PC-9 (cell line): Measurements from ENCODE around the gene SPATA20.

ENCODE experiments used
- CTCF ChIP-seq: fragments of 200-600 bp; sonication (generic); conservative IDR thresholded peaks from 2 replicates; pipeline ENCODE4 v1.6.1; 2017; ENCODE audit warnings: mixed run types, antibody characterized with exemption, mild to moderate bottlenecking, moderate library complexity
- EZH2 ChIP-seq: fragments of 200-600 bp; sonication (generic); IDR thresholded peaks from 2 replicates; pipeline ENCODE4 v1.8.0; 2017; ENCODE audit warnings: antibody characterized with exemption, low read depth

- no peak for TF ChIP-seq CTCF
- TF ChIP-seq EZH2 = no peak
Observed at GRCh38 chr17:50499270-50499669, 47.7 kb upstream of the SPATA20 start.
